NCI-H2196 treated with DMSO at 0.1 percent for 48 hours (cell line): ENCODE data around the gene SAMMSON.

ENCODE experiments used
- DNase-seq: peaks from one replicate; lab custom pipeline; 2025; ENCODE audit not compliant: unreplicated experiment; lab: John Stamatoyannopoulos, UW

SAMMSON gene

DNA sequence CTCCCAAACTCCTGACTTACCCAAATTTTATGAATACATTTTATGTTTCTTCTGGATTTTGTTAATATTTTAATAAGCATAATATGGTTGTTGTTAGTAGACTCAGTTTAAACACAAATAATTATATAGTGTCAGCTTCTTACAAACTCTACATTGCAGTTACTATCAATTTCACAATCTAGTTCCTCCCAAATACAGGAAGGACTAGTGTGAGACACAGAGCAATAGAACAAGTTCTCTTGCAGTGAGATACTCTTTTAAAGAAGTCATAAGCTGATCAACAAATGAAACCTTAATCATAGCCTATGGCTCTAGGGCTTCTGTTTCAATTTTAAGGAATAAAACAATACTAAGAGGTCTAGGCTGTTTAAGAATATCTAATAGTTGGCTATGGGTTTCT lies 86.1 kb downstream of the SAMMSON start:
- DNase-seq = no peak

DNA sequence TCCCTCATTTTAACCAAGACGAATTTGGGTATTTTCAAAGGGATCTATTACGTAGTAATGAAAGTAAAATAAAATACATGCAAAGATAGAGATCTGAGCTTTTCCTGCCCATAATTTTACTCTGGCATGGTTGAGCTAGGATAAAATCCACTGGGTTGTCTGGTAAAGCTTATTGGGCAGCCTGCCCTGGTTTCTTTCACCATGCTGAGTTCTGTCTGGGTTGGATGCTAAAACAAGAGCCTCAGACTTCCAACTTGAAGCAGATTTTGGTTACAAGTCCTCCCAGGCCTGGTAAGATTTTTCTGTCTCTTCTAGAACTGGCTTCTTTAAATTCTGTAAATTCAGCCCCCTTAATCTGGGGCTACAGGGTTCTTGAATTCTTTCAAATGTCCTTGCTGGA lies 86.8 kb downstream of the SAMMSON start:
- no peak for DNase-seq

- no peak for DNase-seq
These were observed 90.9 kb downstream of the SAMMSON start for GRCh38 chr3:70090322-70090913.

DNA sequence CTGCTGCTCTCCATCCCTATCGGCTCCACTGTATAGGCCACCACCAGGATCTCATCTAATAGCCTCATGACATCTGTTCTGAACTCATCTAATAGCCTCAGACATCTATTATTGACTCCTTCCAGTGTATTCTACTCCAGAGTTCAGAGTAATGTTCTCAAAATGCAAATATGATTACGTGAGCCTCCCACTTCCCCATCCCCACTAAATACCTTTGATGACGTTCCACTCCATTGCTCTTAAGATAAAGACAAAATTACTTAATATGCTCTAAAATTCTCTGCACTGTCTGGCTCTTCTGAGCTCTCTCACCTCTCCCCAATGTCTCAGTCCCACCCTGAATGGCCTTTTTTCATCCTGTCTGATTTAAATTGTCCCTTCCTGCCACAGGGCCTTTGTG lies 94.7 kb downstream of the SAMMSON start:
- DNase-seq = no peak

DNA sequence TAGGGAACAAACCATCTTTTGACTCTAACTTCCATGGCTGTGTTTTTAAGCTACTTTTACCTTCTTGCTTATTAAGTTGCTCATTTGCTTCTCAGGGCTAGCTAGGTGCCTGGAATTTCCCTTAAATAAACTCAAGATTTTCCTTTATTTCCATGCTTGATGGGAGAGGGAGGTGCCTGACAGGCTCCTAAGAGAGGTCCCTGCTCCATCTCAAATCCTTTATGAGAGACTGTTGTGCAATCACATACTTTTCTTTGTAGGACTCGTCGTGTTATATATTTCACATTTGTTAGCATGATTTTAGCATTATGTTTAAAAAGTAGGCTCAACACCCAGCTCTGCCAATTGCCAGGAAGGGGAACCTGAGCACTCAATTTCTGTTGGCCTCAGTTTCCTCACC lies 95.7 kb downstream of the SAMMSON start:
- DNase-seq = no peak

- DNase-seq = no peak
These were observed 97.0 kb downstream of the SAMMSON start for GRCh38 chr3:70096376-70097066.

- DNase-seq = no peak
These were observed 97.6 kb downstream of the SAMMSON start for GRCh38 chr3:70097084-70097483.

- DNase-seq = no peak
These were observed 108.5 kb downstream of the SAMMSON start for GRCh38 chr3:70108072-70108471.

GRCh38 chr3:70108546-70108945 lies 109.0 kb downstream of the SAMMSON start:
- no peak for DNase-seq

DNA sequence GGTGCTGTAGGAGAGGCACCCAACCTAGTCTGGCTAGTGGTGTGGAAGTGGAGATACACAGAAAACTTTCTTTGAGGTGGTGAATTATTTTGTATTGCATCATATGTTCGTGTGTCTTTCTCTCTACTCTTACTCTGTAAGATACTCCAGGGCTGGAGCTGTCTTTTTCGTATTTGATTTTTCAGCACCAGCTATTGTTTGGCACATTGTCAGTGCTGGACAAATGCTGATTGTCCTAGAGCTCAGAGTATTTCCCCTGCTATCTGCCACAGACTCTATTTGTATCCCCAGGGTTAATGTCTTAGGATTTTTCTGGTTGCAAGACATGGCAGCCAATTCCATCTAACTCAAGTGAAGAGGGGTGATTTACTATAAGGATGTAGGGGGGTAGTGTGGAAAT lies 110.5 kb downstream of the SAMMSON start:
- no peak for DNase-seq

GRCh38 chr3:70111411-70111810 lies 111.9 kb downstream of the SAMMSON start:
- DNase-seq = no peak

DNA sequence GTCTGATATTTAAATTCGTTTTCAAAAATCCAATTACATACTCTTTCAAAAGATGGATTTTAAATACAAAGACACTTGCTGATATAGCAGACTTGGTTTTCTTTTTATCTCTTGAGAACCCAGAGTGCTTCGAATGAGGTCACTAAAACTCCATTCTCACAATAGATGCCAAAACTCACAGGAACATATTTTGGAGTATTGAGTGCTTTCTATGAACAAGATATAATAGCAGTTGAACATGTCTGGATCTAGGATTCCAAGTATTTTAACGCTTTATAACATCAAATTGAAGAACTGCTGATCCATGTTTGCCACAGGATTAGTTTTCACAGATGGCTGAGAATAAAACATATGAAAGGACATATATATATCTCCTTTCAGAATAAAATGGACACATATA lies 113.2 kb downstream of the SAMMSON start:
- DNase-seq = no peak

GRCh38 chr3:70114431-70114830 lies 114.9 kb downstream of the SAMMSON start:
- DNase-seq = no peak

GRCh38 chr3:70119879-70120278 lies 120.3 kb downstream of the SAMMSON start:
- no peak for DNase-seq
